NCI-H1930 (cell line): ENCODE measurements around the gene NECTIN2.
"Not testable (repeated sequence)": the region's sequence is repeated elsewhere in the genome, so short reads cannot be mapped to it uniquely, and the experiment has no call there.

Source experiments
- DNase-seq, 2 experiments: peaks; one replicate each; lab custom pipeline; 2025; lab: John Stamatoyannopoulos, UW

Gene NECTIN2

GRCh38 chr19:44908074-44908835, 62.2 kb downstream of the NECTIN2 start:
- no peak for DNase-seq

GRCh38 chr19:44908836-44909261, 62.8 kb downstream of the NECTIN2 start:
- no peak for DNase-seq

- DNase-seq: no peak
Measured at GRCh38 chr19:44909775-44910174, 63.7 kb downstream of the NECTIN2 start.

- not testable (repeated sequence) for DNase-seq
Measured at GRCh38 chr19:44911896-44912295, 65.8 kb downstream of the NECTIN2 start.

GRCh38 chr19:44912854-44913253, 66.8 kb downstream of the NECTIN2 start:
- no peak for DNase-seq

- not testable (repeated sequence) for DNase-seq
Measured at GRCh38 chr19:44913512-44914432, 67.7 kb downstream of the NECTIN2 start.

GRCh38 chr19:44914433-44915206, 68.5 kb downstream of the NECTIN2 start, which contains the start of gene APOC1:
APOC1 (plus strand) TSS chr19:44914608; CDS start chr19:44914892, 284 bp downstream.
- peak; percentile 84 to 88 for DNase-seq

GRCh38 chr19:44924243-44924725, 78.2 kb downstream of the NECTIN2 start:
- DNase-seq: no peak

GRCh38 chr19:44925114-44925891, 79.2 kb downstream of the NECTIN2 start:
- DNase-seq: no peak

- DNase-seq: not testable (repeated sequence)
Measured at GRCh38 chr19:44926245-44927077, 80.4 kb downstream of the NECTIN2 start.

- DNase-seq: no peak
Measured at GRCh38 chr19:44927746-44928145, 81.6 kb downstream of the NECTIN2 start.

GRCh38 chr19:44930088-44930487, 84.0 kb downstream of the NECTIN2 start:
- no peak for DNase-seq

GRCh38 chr19:44931541-44931940, 85.4 kb downstream of the NECTIN2 start:
- DNase-seq: no peak
